ENCODE data around the gene RTRAF.

GRCh38 chr14:52018970-52019369 lies 29.6 kb downstream of the RTRAF start:
- TF ChIP-seq, protein P1, sequence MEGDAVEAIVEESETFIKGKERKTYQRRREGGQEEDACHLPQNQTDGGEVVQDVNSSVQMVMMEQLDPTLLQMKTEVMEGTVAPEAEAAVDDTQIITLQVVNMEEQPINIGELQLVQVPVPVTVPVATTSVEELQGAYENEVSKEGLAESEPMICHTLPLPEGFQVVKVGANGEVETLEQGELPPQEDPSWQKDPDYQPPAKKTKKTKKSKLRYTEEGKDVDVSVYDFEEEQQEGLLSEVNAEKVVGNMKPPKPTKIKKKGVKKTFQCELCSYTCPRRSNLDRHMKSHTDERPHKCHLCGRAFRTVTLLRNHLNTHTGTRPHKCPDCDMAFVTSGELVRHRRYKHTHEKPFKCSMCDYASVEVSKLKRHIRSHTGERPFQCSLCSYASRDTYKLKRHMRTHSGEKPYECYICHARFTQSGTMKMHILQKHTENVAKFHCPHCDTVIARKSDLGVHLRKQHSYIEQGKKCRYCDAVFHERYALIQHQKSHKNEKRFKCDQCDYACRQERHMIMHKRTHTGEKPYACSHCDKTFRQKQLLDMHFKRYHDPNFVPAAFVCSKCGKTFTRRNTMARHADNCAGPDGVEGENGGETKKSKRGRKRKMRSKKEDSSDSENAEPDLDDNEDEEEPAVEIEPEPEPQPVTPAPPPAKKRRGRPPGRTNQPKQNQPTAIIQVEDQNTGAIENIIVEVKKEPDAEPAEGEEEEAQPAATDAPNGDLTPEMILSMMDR (conservative IDR thresholded peaks at IDR 0.05 in 1 of 2, IDR thresholded peaks at IDR 0.05 in 1 of 2; ENCODE audit: extremely low read depth in 1 of 2, insufficient read depth in 1 of 2, low read depth in 1 of 2, low read length in 2 of 2), result no peak
- no peak for TF ChIP-seq EZH2 (IDR thresholded peaks at IDR 0.05; ENCODE audit: borderline replicate concordance, low read length)
